ENCODE results near the gene RPL13.

Gene RPL13

GRCh38 chr16:89574681-89575246 is 14.3 kb downstream of the RPL13 start:
- H3K4me1 ChIP-seq (ENCODE audit: insufficient read depth, low read length): peaks cover 15% of the 10 kb centered on the region
- no peak for TF ChIP-seq EZH2 (IDR thresholded peaks at IDR 0.05; ENCODE audit: borderline replicate concordance, low read depth, low read length, severe bottlenecking)
- no peak for TF ChIP-seq CTCF (IDR thresholded peaks at IDR 0.05; ENCODE audit: borderline replicate concordance, extremely low read depth, low read length, poor library complexity, severe bottlenecking)
- ATAC-seq (ENCODE audit: insufficient read depth, low read depth) (no peak), DNase-seq (no peak)
- peak overlapping the region in 1 of 2 experiments; percentile 61; a peak in 1 of 4 replicates for H3K4me3 ChIP-seq (ENCODE audit: low read depth in 1 of 2, low read length in 2 of 2)
- no peaks in the 10 kb centered on the region for H3K27me3 ChIP-seq (ENCODE audit: insufficient read depth, low read length, poor library complexity)
- peaks cover 12% of the 10 kb centered on the region for H3K36me3 ChIP-seq (ENCODE audit: insufficient read depth, low read length)
- H4K20me1 ChIP-seq (ENCODE audit: insufficient read depth, low read length): 0 out of 2 replicates have a peak, but pooled peaks cover 5% of the 10 kb centered on the region
- H3K79me2 ChIP-seq (ENCODE audit: insufficient read depth, low read length): peaks cover 12% of the 10 kb centered on the region
- H3K4me2 ChIP-seq (ENCODE audit: insufficient read depth, low read length): peak overlapping the region; percentile 78
- H3K9ac ChIP-seq (ENCODE audit: low read depth, low read length): peak overlapping the region; percentile 62; the same call in 1 of the 2 replicates
- H3K9me3 ChIP-seq (ENCODE audit: insufficient read depth, low read length, severe bottlenecking): peaks cover 6% of the 10 kb centered on the region
- H3K27ac ChIP-seq (ENCODE audit: low read length): no peak overlapping the region
- no peak overlapping the region for H2AFZ ChIP-seq (ENCODE audit: low read depth, low read length)

- TF ChIP-seq EZH2 (IDR thresholded peaks at IDR 0.05; ENCODE audit: borderline replicate concordance, low read depth, low read length, severe bottlenecking): no peak
- no peak for TF ChIP-seq CTCF (IDR thresholded peaks at IDR 0.05; ENCODE audit: borderline replicate concordance, extremely low read depth, low read length, poor library complexity, severe bottlenecking)
- Histone ChIP-seq H3K4me3 (ENCODE audit: low read depth in 1 of 2, low read length in 2 of 2) (peak within 1 kb of the TSS; percentile 10 to 61; a peak in 3 of 4 replicates), H3K36me3 (ENCODE audit: insufficient read depth, low read length) (peaks cover 15% of the 10 kb centered on the region), H3K27me3 (ENCODE audit: insufficient read depth, low read length, poor library complexity) (no peaks in the 10 kb centered on the region), H3K4me2 (ENCODE audit: insufficient read depth, low read length) (peak within 1 kb of the TSS; percentile 78), H3K9me3 (ENCODE audit: insufficient read depth, low read length, severe bottlenecking) (peaks cover 8% of the 10 kb centered on the region), H3K27ac (ENCODE audit: low read length) (peak within 1 kb of the TSS; percentile 60; the same call in 1 of the 2 replicates), H3K79me2 (ENCODE audit: insufficient read depth, low read length) (peaks cover 12% of the 10 kb centered on the region), H2AFZ (ENCODE audit: low read depth, low read length) (peak within 1 kb of the TSS; percentile 68), H4K20me1 (ENCODE audit: insufficient read depth, low read length) (0 out of 2 replicates have a peak, but pooled peaks cover 5% of the 10 kb centered on the region), H3K4me1 (ENCODE audit: insufficient read depth, low read length) (peaks cover 15% of the 10 kb centered on the region), H3K9ac (ENCODE audit: low read depth, low read length) (peak within 1 kb of the TSS; percentile 62)
- ATAC-seq (ENCODE audit: insufficient read depth, low read depth) (peak; percentile 49; the same call in 2 of the 3 replicates), DNase-seq (no peak)
Measured at GRCh38 chr16:89575247-89576152, 15.0 kb downstream of the RPL13 start, which contains the start of gene CPNE7. CPNE7 (plus strand) TSS chr16:89575758; CDS start chr16:89575898, 140 bp downstream.

GRCh38 chr16:89576153-89577054 is 15.9 kb downstream of the RPL13 start:
- Histone ChIP-seq H3K27me3 (ENCODE audit: insufficient read depth, low read length, poor library complexity) (no peaks in the 10 kb centered on the region), H3K9ac (ENCODE audit: low read depth, low read length) (peak overlapping the region; percentile 62), H3K27ac (ENCODE audit: low read length) (peak overlapping the region; percentile 60; the same call in 1 of the 2 replicates), H3K4me1 (ENCODE audit: insufficient read depth, low read length) (peaks cover 15% of the 10 kb centered on the region), H3K4me2 (ENCODE audit: insufficient read depth, low read length) (peak overlapping the region; percentile 78), H3K9me3 (ENCODE audit: insufficient read depth, low read length, severe bottlenecking) (peaks cover 11% of the 10 kb centered on the region), H2AFZ (ENCODE audit: low read depth, low read length) (peak overlapping the region; percentile 68; the same call in 1 of the 2 replicates), H3K36me3 (ENCODE audit: insufficient read depth, low read length) (peaks cover 22% of the 10 kb centered on the region), H3K79me2 (ENCODE audit: insufficient read depth, low read length) (peaks cover 12% of the 10 kb centered on the region), H4K20me1 (ENCODE audit: insufficient read depth, low read length) (0 out of 2 replicates have a peak, but pooled peaks cover 5% of the 10 kb centered on the region), H3K4me3 (ENCODE audit: low read depth in 1 of 2, low read length in 2 of 2) (peak overlapping the region; percentile 10 to 61; a peak in 3 of 4 replicates)
- DNase-seq: no peak
- TF ChIP-seq EZH2 (IDR thresholded peaks at IDR 0.05; ENCODE audit: borderline replicate concordance, low read depth, low read length, severe bottlenecking): no peak
- TF ChIP-seq CTCF (IDR thresholded peaks at IDR 0.05; ENCODE audit: borderline replicate concordance, extremely low read depth, low read length, poor library complexity, severe bottlenecking): no peak
- no peak for ATAC-seq (ENCODE audit: insufficient read depth, low read depth)
